Inflammatory macrophage treated with lipopolysaccharide for 1 hour (primary cell): ENCODE measurements around the gene ZNF664.

Source experiments
- DNase-seq, 2 donors: peaks; one replicate each; pipeline ENCODE4 v3.0.0-alpha.2; 2020 to 2022

ZNF664 gene

GRCh38 chr12:123972457-123973401 lies at the start of gene ZNF664, which contains the start of gene CCDC92:
Gene ZNF664, plus strand, starts transcription at chr12:123973215. Its CDS starts 38,930 bp downstream, at chr12:124012145.
Gene CCDC92, minus strand, starts transcription at chr12:123972831. Its CDS starts 28,526 bp downstream, at chr12:123944305.
- peak; percentile 64 to 76 for DNase-seq

GRCh38 chr12:123923927-123924326 lies 49.1 kb upstream of the ZNF664 start:
- DNase-seq = no peak

GRCh38 chr12:123924539-123924938 lies 48.5 kb upstream of the ZNF664 start:
- DNase-seq = no peak

GRCh38 chr12:123928274-123928865 lies 44.6 kb upstream of the ZNF664 start:
- DNase-seq = no peak

- no peak for DNase-seq
Measured at GRCh38 chr12:123928897-123929296, 44.1 kb upstream of the ZNF664 start.

GRCh38 chr12:123929946-123930583 lies 43.0 kb upstream of the ZNF664 start:
- DNase-seq = no peak

- DNase-seq = no peak
Measured at GRCh38 chr12:123931686-123932321, 41.2 kb upstream of the ZNF664 start.

GRCh38 chr12:123933214-123933613 lies 39.8 kb upstream of the ZNF664 start:
- DNase-seq = no peak

GRCh38 chr12:123934016-123934620 lies 38.9 kb upstream of the ZNF664 start:
- DNase-seq = no peak

- DNase-seq = peak in 1 of 2 donors; percentile 12
Measured at GRCh38 chr12:123934829-123935228, 38.2 kb upstream of the ZNF664 start.

- DNase-seq = no peak
Measured at GRCh38 chr12:123935956-123936355, 37.1 kb upstream of the ZNF664 start.

GRCh38 chr12:123936471-123936870 lies 36.5 kb upstream of the ZNF664 start:
- no peak for DNase-seq

GRCh38 chr12:123936956-123937706 lies 35.9 kb upstream of the ZNF664 start:
- no peak for DNase-seq

GRCh38 chr12:123937707-123938591 lies 35.1 kb upstream of the ZNF664 start:
- DNase-seq = no peak

GRCh38 chr12:123938679-123939480 lies 34.1 kb upstream of the ZNF664 start:
- no peak for DNase-seq

GRCh38 chr12:123939716-123940626 lies 33.0 kb upstream of the ZNF664 start:
- no peak for DNase-seq

GRCh38 chr12:123940627-123940966 lies 32.4 kb upstream of the ZNF664 start:
- no peak for DNase-seq

- DNase-seq = no peak
Measured at GRCh38 chr12:123941000-123941399, 32.0 kb upstream of the ZNF664 start.
